22Rv1 (cell line): Measurements from ENCODE around the gene SOX21.

Experiments
- H3K27ac ChIP-seq: fragments of 450-650 bp; 2 replicates; pipeline ENCODE4 v1.5.1; 2017
- ZFX ChIP-seq: fragments of 450-650 bp; IDR thresholded peaks from 2 replicates; pipeline ENCODE4 v1.6.1; 2017; ENCODE audit warnings: antibody characterized with exemption, borderline replicate concordance
- TF ChIP-seq, protein P1 (sequence below): fragments of 450-650 bp; IDR thresholded peaks from 2 replicates; pipeline ENCODE4 v1.5.1; 2017; ENCODE audit warnings: mild to moderate bottlenecking

The SOX21 gene

DNA sequence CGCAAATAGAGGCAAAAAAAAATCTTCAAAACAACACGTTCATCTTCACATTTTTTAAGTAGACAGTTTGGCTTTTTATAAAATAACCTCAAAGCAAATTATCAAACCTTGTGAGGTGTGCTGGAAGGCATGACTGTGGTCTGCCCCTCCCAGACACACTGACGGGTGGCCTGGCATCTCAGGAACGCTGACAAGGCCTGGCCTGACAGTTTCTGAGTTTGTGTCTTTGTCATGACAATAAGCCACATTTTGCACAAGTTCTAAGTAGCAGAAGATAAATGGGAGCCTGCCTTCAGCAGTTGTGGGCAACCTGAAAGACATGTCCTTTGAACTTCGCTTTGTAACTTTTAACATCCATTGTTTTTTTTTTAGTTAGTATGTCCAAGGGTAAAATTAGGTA lies 38.5 kb downstream of the SOX21 start:
- H3K27ac ChIP-seq, result no peak overlapping the region
- TF ChIP-seq, protein P1, sequence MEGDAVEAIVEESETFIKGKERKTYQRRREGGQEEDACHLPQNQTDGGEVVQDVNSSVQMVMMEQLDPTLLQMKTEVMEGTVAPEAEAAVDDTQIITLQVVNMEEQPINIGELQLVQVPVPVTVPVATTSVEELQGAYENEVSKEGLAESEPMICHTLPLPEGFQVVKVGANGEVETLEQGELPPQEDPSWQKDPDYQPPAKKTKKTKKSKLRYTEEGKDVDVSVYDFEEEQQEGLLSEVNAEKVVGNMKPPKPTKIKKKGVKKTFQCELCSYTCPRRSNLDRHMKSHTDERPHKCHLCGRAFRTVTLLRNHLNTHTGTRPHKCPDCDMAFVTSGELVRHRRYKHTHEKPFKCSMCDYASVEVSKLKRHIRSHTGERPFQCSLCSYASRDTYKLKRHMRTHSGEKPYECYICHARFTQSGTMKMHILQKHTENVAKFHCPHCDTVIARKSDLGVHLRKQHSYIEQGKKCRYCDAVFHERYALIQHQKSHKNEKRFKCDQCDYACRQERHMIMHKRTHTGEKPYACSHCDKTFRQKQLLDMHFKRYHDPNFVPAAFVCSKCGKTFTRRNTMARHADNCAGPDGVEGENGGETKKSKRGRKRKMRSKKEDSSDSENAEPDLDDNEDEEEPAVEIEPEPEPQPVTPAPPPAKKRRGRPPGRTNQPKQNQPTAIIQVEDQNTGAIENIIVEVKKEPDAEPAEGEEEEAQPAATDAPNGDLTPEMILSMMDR, result no peak
- no peak for TF ChIP-seq ZFX

DNA sequence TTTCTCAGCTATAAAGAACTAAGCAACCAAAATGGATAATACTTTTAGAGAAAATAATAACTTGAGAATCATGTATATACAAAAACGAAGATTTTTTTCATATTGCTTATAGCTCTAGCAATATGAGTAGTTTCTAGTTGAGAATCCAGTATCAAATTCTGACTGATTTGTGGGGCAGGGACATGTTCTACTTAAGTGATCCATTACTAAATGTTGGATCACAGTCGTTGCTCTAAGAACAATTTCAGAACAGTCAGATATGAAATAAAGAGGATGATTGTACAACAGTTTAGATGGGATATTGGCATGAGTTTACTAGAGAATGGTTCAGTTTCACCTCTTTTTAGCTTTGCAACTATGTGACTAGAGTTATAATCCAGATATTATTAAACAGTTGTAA lies 39.9 kb downstream of the SOX21 start:
- no peak overlapping the region for H3K27ac ChIP-seq
- TF ChIP-seq ZFX, result no peak
- TF ChIP-seq, protein P1, result no peak

DNA sequence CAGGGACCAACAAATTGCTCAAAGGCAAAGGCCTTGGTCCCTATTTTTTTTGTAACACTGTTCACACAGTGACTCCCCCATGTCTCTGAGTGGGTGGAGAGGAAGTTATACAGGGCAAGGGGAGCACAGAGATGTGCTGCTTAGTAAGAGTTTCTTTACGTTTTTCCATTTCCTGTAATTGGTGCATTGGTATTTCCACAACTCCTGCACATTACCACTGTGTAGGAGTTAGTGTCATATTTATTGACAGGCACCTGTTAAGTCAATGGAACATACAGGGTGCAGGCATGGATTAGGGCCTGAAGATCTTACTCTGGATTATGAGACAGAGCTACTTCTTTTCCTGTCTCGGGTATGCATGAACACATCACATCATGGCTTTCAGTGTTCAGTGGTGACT lies 45.2 kb downstream of the SOX21 start:
- H3K27ac ChIP-seq, result no peak overlapping the region
- TF ChIP-seq, protein P1, result no peak

DNA sequence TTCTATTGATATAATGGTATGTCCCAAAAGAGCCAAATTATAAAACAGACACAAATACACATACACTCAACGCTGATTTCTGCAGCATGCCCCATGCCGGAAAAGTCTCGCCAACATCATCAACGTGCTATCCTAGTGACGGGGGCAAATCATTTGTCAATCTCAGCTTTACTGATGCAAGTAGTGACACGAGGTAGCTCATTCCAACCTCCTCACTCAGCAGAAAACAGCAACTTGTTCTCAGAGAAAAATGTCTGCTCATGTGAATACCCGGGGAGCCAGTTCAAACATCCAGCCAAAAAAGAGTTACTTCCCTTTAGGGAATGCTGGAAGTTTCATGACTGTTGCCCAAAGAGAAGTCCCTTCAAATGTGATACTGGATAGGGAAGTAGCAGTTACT lies 46.3 kb downstream of the SOX21 start:
- no peak overlapping the region for H3K27ac ChIP-seq
- TF ChIP-seq, protein P1, result no peak
- no peak for TF ChIP-seq ZFX

DNA sequence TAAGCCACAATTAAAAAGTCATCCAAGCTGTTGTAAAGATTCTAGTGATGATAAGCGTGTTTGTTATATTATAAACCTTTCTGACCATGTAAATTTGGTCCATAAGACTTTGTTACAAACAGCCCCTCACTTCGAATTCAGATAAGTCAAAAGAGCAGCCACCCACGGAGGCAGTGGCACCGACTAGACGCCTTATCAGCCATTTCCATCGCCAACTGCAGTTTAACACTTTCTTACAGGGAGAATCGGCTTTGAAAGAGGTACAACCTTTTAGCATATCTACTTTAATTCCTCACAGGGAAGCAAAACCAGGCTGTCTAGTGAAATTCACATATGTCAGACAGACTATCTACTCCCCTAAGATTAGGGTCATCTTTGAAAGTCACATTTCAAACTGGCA lies 47.5 kb downstream of the SOX21 start:
- no peak for TF ChIP-seq ZFX
- TF ChIP-seq, protein P1, result no peak
- H3K27ac ChIP-seq, result no peak overlapping the region

DNA sequence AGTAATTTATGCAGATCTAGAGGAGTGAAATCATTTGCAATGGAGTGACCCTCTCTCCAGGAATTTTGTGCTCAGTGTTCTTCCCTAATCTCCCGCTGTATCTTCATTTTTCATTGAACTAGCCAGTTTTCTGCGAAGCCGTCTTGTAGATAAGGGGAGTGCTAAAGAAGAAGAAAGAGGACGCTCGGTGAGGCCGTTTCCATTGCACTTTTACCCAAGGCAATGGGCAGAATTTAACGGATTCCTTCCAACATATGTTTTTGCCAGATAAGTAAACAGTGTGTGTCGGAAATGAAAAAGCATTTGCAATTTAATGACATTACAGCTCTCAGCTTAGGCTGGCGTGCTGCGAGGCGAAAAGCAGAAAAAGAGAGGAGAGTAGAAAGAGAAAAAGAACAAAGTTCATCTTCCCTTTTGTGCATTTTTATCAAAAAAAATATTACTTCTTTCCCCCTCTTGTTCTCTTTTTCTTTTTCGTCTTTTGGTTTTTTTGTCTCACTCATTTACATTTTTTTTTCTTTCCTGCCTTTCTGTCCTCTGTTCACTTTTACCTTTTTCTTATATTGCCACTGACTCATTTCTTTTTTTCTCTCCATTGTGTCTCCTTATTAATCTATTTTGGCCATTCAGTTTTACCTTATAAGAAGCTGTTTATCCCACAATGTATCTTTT lies 49.9 kb downstream of the SOX21 start:
- H3K27ac ChIP-seq, result no peak overlapping the region
- TF ChIP-seq ZFX, result no peak
- TF ChIP-seq, protein P1, result no peak

DNA sequence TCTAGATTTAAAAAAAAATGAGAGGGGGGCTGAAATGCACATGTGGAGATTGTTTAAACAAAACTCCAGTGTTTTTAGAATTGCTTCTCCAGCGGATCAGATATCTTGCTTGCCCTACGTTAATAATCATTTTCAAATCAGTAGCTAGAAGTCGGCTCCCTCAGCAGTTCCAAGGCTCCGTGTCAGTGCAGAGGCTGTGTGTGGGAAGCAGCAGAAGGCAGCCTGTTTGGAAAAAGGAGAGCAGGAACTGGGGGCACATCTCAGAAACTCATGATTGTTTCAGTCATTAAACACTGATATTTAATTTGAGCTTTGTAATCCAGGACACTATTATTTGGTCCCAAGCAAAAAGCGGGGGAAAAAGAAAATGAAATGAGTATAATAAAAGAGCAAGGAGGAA lies 50.9 kb downstream of the SOX21 start:
- TF ChIP-seq, protein P1, result no peak
- TF ChIP-seq ZFX, result no peak
- H3K27ac ChIP-seq, result no peak overlapping the region
